Dendritic cell treated with granulocyte-macrophage colony-stimulating factor and Interleukin-4, amounts not matched to agents 40 ng/mL and 50 ng/mL, for 4 days (primary cell): Measurements from ENCODE around the gene ASB6.

ENCODE experiments used
- H3K27ac Mint-ChIP-seq: one replicate; pipeline ENCODE4 v1.8.0; 2022; ENCODE audit warnings: mild to moderate bottlenecking, mixed read lengths
- H3K27me3 Mint-ChIP-seq: one replicate; pipeline ENCODE4 v1.8.0; 2022; ENCODE audit warnings: mild to moderate bottlenecking, mixed read lengths
- H3K36me3 Mint-ChIP-seq: one replicate; pipeline ENCODE4 v1.8.0; 2022; ENCODE audit warnings: low read depth, mixed read lengths
- H3K4me1 Mint-ChIP-seq: one replicate; pipeline ENCODE4 v1.8.0; 2022; ENCODE audit warnings: low read depth, mixed read lengths
- H3K4me3 Mint-ChIP-seq: one replicate; pipeline ENCODE4 v1.8.0; 2022; ENCODE audit warnings: mild to moderate bottlenecking, moderate library complexity, mixed read lengths
- H3K9me3 Mint-ChIP-seq: one replicate; pipeline ENCODE4 v1.8.0; 2022; ENCODE audit warnings: mixed read lengths
- intact Hi-C: fragments of 100-400 bp; cut with micrococcal nuclease; formaldehyde crosslinking; loops from one replicate; pipeline ENCODE4 v1.15.0; 2022

ASB6 gene

DNA sequence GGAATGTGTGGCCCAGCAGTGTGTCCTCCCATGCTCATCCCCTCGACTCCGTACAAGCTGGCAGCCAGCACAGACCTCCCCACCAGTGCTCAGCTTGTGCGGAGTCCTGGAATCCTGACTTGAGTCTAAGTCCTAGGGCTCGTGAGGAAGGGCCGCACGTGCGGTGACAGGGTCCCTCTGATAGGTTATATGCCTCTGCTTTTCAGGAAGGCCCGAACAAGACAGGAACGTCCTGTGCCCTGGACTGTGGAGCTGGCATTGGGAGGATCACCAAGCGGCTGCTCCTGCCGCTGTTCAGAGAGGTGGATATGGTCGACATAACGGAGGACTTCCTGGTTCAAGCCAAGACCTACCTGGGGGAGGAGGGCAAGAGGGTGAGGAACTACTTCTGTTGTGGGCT, 8.1 kb downstream of the ASB6 start:
- Mint-ChIP-seq H3K27me3 (no peaks in the 10 kb centered on the region), H3K36me3 (peaks cover 99% of the 10 kb centered on the region), H3K27ac (no peak overlapping the region), H3K4me1 (peaks cover 66% of the 10 kb centered on the region), H3K4me3 (no peak overlapping the region), H3K9me3 (no peaks in the 10 kb centered on the region)
- intact Hi-C loops, result no loop called here

GRCh38 chr9:129633207-129633606, 8.7 kb downstream of the ASB6 start:
- Mint-ChIP-seq H3K36me3 (peaks cover 97% of the 10 kb centered on the region), H3K4me1 (peaks cover 67% of the 10 kb centered on the region), H3K4me3 (no peak overlapping the region), H3K27ac (no peak overlapping the region), H3K9me3 (no peaks in the 10 kb centered on the region), H3K27me3 (no peaks in the 10 kb centered on the region)
- intact Hi-C loops, result no loop called here

- no peaks in the 10 kb centered on the region for H3K27me3 Mint-ChIP-seq
- peaks cover 97% of the 10 kb centered on the region for H3K36me3 Mint-ChIP-seq
- intact Hi-C loops, result no loop called here
- peaks cover 67% of the 10 kb centered on the region for H3K4me1 Mint-ChIP-seq
- no peaks in the 10 kb centered on the region for H3K9me3 Mint-ChIP-seq
- no peak overlapping the region for H3K4me3 Mint-ChIP-seq
- H3K27ac Mint-ChIP-seq, result no peak overlapping the region
These were observed 9.5 kb downstream of the ASB6 start for GRCh38 chr9:129632460-129632859.

GRCh38 chr9:129631674-129632129, 10.2 kb downstream of the ASB6 start:
- Mint-ChIP-seq H3K27ac (no peak overlapping the region), H3K9me3 (no peaks in the 10 kb centered on the region), H3K4me3 (no peak overlapping the region), H3K36me3 (peaks cover 94% of the 10 kb centered on the region), H3K4me1 (peaks cover 68% of the 10 kb centered on the region), H3K27me3 (no peaks in the 10 kb centered on the region)
- intact Hi-C loops, result no loop called here

DNA sequence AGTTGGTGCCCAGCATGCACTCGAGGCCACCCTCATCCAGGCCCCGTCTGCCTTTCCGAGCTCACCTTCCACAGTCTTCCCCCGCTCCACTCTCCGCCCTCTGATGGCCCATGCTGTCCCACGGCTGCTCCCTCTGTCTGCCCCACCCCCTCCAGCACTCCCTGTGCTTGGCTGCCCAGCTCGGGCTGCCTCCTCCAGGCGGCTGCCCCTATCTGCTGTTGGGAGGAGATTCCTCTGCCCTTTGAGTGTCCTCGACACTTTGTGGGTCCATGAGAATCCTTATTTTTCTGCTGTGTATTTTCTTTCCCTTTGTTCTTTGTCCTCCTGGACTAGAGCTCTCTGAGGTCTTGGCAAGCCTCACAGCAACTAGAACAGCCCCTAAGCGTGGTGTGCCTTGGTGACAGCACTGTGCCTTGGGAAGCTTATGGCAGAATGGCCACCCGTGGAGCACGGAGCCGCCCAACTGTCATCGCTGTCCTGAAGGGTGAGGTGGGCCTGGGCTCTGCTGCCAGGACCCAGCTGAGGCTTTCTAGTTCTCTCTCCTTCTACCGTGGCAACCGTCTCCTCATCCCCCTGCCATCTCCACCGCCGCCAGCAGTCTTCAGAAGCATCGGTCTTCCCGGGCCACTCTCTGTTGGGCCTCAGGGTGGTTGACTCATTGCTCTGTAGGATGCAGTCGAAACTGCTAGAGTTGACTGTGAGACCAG, 10.8 kb downstream of the ASB6 start:
- intact Hi-C loops, result no loop called here
- Mint-ChIP-seq H3K9me3 (no peaks in the 10 kb centered on the region), H3K4me1 (peaks cover 70% of the 10 kb centered on the region), H3K36me3 (peaks cover 94% of the 10 kb centered on the region), H3K4me3 (no peak overlapping the region), H3K27ac (peak overlapping the region; percentile 3), H3K27me3 (no peaks in the 10 kb centered on the region)

DNA sequence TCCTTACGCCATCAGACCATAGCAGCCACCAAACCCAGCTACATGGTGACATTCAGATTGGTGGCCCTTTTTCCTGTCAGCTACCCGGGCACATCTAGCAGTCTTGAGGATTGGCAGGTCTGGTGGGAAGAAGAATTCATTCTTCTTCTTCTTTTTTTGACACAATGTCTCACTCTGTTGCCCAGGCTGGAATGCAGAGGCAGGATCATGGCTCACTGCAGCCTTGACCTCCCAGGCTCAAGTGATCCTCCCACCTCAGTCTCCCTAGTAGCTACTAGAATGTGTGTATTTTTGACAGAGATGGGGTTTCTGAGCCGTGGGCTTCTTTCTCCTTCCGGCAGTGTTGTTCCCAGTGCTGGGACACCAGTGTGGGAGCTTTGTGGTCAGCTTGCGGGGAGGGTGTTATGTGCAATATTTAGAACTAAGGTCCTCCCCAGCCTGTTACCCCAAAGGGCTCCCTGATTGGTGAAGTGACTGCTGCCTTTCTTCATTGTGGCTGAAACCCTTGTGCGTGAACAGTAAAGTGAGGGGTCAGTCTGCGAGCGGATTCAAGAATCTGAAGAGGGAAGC, 12.6 kb downstream of the ASB6 start:
- Mint-ChIP-seq H3K27ac (peak overlapping the region; percentile 27), H3K36me3 (peaks cover 80% of the 10 kb centered on the region), H3K9me3 (no peaks in the 10 kb centered on the region), H3K27me3 (no peaks in the 10 kb centered on the region), H3K4me1 (peaks cover 65% of the 10 kb centered on the region), H3K4me3 (no peak overlapping the region)
- intact Hi-C loops, result no loop called here

DNA sequence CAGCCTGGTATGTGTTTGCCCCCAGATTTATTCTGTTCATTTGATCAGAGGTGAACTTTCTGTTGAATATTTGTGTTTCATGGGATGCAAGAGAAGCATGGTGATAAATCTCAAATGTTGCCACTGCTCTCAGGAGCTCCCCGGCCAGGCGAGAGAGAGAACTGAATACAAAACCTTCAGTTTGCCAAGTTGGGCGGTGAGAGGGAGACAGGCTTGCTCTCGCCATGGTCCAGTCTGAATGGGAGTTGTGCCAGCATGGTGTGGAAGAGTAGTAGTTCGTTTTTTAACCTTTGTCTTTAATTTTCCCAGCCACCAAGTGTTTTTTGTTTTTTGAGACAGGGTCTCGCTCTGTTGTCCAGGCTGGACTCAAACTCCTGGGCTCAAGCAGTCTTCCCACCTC, 13.2 kb downstream of the ASB6 start:
- intact Hi-C loops, result no loop called here
- H3K27me3 Mint-ChIP-seq, result no peaks in the 10 kb centered on the region
- H3K4me3 Mint-ChIP-seq, result no peak overlapping the region
- no peak overlapping the region for H3K27ac Mint-ChIP-seq
- peaks cover 71% of the 10 kb centered on the region for H3K4me1 Mint-ChIP-seq
- no peaks in the 10 kb centered on the region for H3K9me3 Mint-ChIP-seq
- H3K36me3 Mint-ChIP-seq, result peaks cover 74% of the 10 kb centered on the region

- Mint-ChIP-seq H3K4me1 (peaks cover 80% of the 10 kb centered on the region), H3K27ac (peak overlapping the region; percentile 96), H3K36me3 (peaks cover 64% of the 10 kb centered on the region), H3K9me3 (no peaks in the 10 kb centered on the region), H3K4me3 (peak overlapping the region; percentile 61), H3K27me3 (no peaks in the 10 kb centered on the region)
- intact Hi-C loops, result loop anchor here (2.0 kb wide), 1 partner anchor 15 kb away; the partner anchor contains the start of gene ASB6
These were observed 14.2 kb downstream of the ASB6 start for GRCh38 chr9:129627556-129628440.

GRCh38 chr9:129626625-129627284, 15.2 kb downstream of the ASB6 start:
- intact Hi-C loops, result loop anchor here (2.0 kb wide), 1 partner anchor 16 kb away; the partner anchor contains the start of gene ASB6
- H3K4me3 Mint-ChIP-seq, result peak overlapping the region; percentile 86
- no peaks in the 10 kb centered on the region for H3K9me3 Mint-ChIP-seq
- H3K4me1 Mint-ChIP-seq, result peaks cover 77% of the 10 kb centered on the region
- peaks cover under 1% of the 10 kb centered on the region for H3K27me3 Mint-ChIP-seq
- H3K36me3 Mint-ChIP-seq, result peaks cover 54% of the 10 kb centered on the region
- peak overlapping the region; percentile 96 for H3K27ac Mint-ChIP-seq

- peaks cover 71% of the 10 kb centered on the region for H3K4me1 Mint-ChIP-seq
- intact Hi-C loops, result loop anchor here (2.0 kb wide), 1 partner anchor 17 kb away; the partner anchor contains the start of gene ASB6
- peak within 1 kb of the TSS; percentile 86 for H3K4me3 Mint-ChIP-seq
- peaks cover 7% of the 10 kb centered on the region for H3K27me3 Mint-ChIP-seq
- peaks cover 48% of the 10 kb centered on the region for H3K36me3 Mint-ChIP-seq
- no peaks in the 10 kb centered on the region for H3K9me3 Mint-ChIP-seq
- H3K27ac Mint-ChIP-seq, result peak within 1 kb of the TSS; percentile 96
These were observed 15.8 kb downstream of the ASB6 start, which contains the start of gene NTMT1 for GRCh38 chr9:129626079-129626624. NTMT1 (plus strand) TSS chr9:129626163; CDS start chr9:129632704, 6,541 bp downstream.

DNA sequence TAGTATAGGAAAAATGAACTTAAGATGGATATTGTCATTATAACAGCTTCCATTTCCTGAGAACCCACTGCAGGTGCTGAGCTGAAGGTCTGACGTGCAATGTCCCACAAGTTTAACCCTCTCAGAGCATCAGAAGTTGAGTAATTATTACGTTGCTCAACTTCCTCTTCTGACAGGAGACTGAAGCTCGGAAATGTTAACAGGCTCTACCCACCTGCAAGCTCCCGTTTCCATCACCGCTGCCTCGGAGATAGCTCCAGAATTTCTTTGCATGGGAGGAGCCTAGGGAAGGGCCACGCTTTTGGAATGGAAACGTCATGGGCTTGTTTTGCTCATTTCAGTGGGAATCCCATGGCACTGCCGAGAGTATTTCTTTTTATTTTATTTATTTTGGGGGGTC, 17.0 kb downstream of the ASB6 start:
- peak overlapping the region; percentile 96 for H3K27ac Mint-ChIP-seq
- peaks cover 60% of the 10 kb centered on the region for H3K4me1 Mint-ChIP-seq
- peak overlapping the region; percentile 61 for H3K4me3 Mint-ChIP-seq
- H3K36me3 Mint-ChIP-seq, result peaks cover 36% of the 10 kb centered on the region
- H3K27me3 Mint-ChIP-seq, result peaks cover 16% of the 10 kb centered on the region
- H3K9me3 Mint-ChIP-seq, result no peaks in the 10 kb centered on the region
- intact Hi-C loops, result loop anchor here (1.0 kb wide), 1 partner anchor 486 kb away; no protein-coding TSS in a partner anchor

- Mint-ChIP-seq H3K27ac (peak overlapping the region; percentile 41), H3K4me1 (peaks cover 53% of the 10 kb centered on the region), H3K36me3 (peaks cover 30% of the 10 kb centered on the region), H3K9me3 (no peaks in the 10 kb centered on the region), H3K27me3 (peaks cover 22% of the 10 kb centered on the region), H3K4me3 (no peak overlapping the region)
- intact Hi-C loops, result no loop called here
These were observed 17.7 kb downstream of the ASB6 start for GRCh38 chr9:129624168-129624759.

DNA sequence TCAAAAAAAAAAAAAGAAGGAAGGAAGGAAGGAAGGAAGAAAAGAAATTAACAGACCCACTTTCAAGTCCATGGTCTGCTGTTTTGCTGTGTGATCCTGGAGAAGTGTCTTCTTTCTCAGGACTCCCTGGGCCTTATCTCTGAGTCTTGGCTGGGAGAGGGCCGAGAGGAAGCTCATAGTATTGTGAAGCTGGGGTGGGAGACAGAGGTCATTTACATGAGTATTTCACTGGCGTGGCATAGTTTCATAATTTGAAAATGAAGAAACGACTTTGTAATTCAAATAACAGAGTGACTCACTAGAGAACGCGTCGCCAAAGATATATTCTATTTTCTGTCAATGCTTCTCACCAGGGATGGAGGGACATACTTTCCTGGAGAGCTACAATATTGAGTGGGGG, 18.6 kb downstream of the ASB6 start:
- H3K27me3 Mint-ChIP-seq, result peaks cover 29% of the 10 kb centered on the region
- intact Hi-C loops, result no loop called here
- H3K36me3 Mint-ChIP-seq, result peaks cover 22% of the 10 kb centered on the region
- H3K4me1 Mint-ChIP-seq, result peaks cover 44% of the 10 kb centered on the region
- no peaks in the 10 kb centered on the region for H3K9me3 Mint-ChIP-seq
- no peak overlapping the region for H3K4me3 Mint-ChIP-seq
- H3K27ac Mint-ChIP-seq, result peak overlapping the region; percentile 31
